Glomerular visceral epithelial cell (primary cell): ENCODE results near the gene RAB3D.
A peak's percentile ranks its signal among the peaks of the same experiment; 100 is the strongest.
"Not testable (repeated sequence)": the region's sequence is repeated elsewhere in the genome, so short reads cannot be mapped to it uniquely, and the experiment has no call there.

ENCODE experiments used
- DNase-seq: peaks from one replicate; pipeline ENCODE4 v3.0.0-alpha.2; 2016; ENCODE audit errors: extremely low spot score

Gene RAB3D

GRCh38 chr19:11338121-11338520 lies 1.3 kb downstream of the RAB3D start:
- no peak for DNase-seq

- DNase-seq: no peak
Measured at GRCh38 chr19:11337080-11337479, 2.4 kb downstream of the RAB3D start.

- no peak for DNase-seq
Measured at GRCh38 chr19:11335449-11336146, 3.9 kb downstream of the RAB3D start.

- DNase-seq: not testable (repeated sequence)
Measured at GRCh38 chr19:11333838-11334237, 5.6 kb downstream of the RAB3D start.

- no peak for DNase-seq
Measured at GRCh38 chr19:11332822-11333221, 6.6 kb downstream of the RAB3D start.

GRCh38 chr19:11331502-11331901 lies 8.0 kb downstream of the RAB3D start:
- no peak for DNase-seq

GRCh38 chr19:11330127-11330526 lies 9.3 kb downstream of the RAB3D start:
- DNase-seq: no peak

GRCh38 chr19:11325544-11325943 lies 13.9 kb downstream of the RAB3D start:
- DNase-seq: no peak

- no peak for DNase-seq
Measured at GRCh38 chr19:11324748-11325389, 14.6 kb downstream of the RAB3D start.

- peak; percentile 89 for DNase-seq
Measured at GRCh38 chr19:11324079-11324661, 15.3 kb downstream of the RAB3D start.

GRCh38 chr19:11323601-11324078 lies 15.8 kb downstream of the RAB3D start:
- DNase-seq: no peak

GRCh38 chr19:11322269-11323024 lies 17.0 kb downstream of the RAB3D start:
- DNase-seq: no peak

GRCh38 chr19:11321191-11322126 lies 18.0 kb downstream of the RAB3D start:
- DNase-seq: no peak

GRCh38 chr19:11320278-11320995 lies 19.0 kb downstream of the RAB3D start:
- not testable (repeated sequence) for DNase-seq

GRCh38 chr19:11306337-11306736 lies 33.1 kb downstream of the RAB3D start:
- no peak for DNase-seq

- DNase-seq: no peak
Measured at GRCh38 chr19:11304936-11305335, 34.5 kb downstream of the RAB3D start.

- no peak for DNase-seq
Measured at GRCh38 chr19:11300811-11301120, 38.7 kb downstream of the RAB3D start.

GRCh38 chr19:11299946-11300810 lies 39.3 kb downstream of the RAB3D start:
- no peak for DNase-seq

- DNase-seq: no peak
Measured at GRCh38 chr19:11296264-11296663, 43.2 kb downstream of the RAB3D start.
